Lower lobe of right lung (tissue), 2 donors: ENCODE data around the gene FAM163B. TPM values are rescaled to one million over a fixed set of nuclear protein-coding genes. Genes with fewer than 3 reads are reported as not detected.

Source experiments
- ATAC-seq, 2 donors: fragments of 200-7000 bp; cut with Tn5 transposase; one replicate each; pipeline ENCODE4 v1.9.1; 2020 to 2022; ENCODE audit warnings: mild to moderate bottlenecking in 2 of 2, moderate library complexity in 2 of 2
- DNase-seq: peaks from one replicate; pipeline ENCODE4 v3.0.0-alpha.2; 2020
- H3K27ac ChIP-seq: fragments of 200-600 bp; one replicate; pipeline ENCODE4 v1.8.0; 2022
- H3K27me3 ChIP-seq: fragments of 200-600 bp; one replicate; pipeline ENCODE4 v1.8.0; 2022; ENCODE audit warnings: low read depth
- H3K36me3 ChIP-seq: fragments of 200-600 bp; one replicate; pipeline ENCODE4 v1.8.0; 2022; ENCODE audit warnings: mild to moderate bottlenecking
- H3K4me1 ChIP-seq: fragments of 200-600 bp; one replicate; pipeline ENCODE4 v1.8.0; 2022
- H3K4me3 ChIP-seq: fragments of 200-600 bp; one replicate; pipeline ENCODE4 v1.8.0; 2022; ENCODE audit warnings: mild to moderate bottlenecking
- H3K9me3 ChIP-seq: fragments of 200-600 bp; one replicate; pipeline ENCODE4 v1.8.0; 2022
- CTCF ChIP-seq: fragments of 200-600 bp; IDR thresholded peaks from one replicate; pipeline ENCODE4 v1.8.0; 2022; ENCODE audit warnings: antibody characterized with exemption, mild to moderate bottlenecking
- intact Hi-C: fragments of 100-400 bp; cut with DNase I; formaldehyde crosslinking; loops from one replicate; pipeline ENCODE4 v1.11.0; 2022
- total RNA-seq: library from RNA; stranded (reverse); fragmentation: NEBNext Ultra II Directional; extraction: Animal tissue kit (Norgen Biotek cat#: 25700); gene quantifications from one replicate; pipeline ENCODE4 v1.2.1, GENCODE V29; 2021
- donor health status: DM: no; HTN: yes; CAD: no; lungs with severe emphysema.

FAM163B gene
- total RNA-seq, 1 donor from 2014 or later = not detected

- no peak overlapping the region for H3K4me3 ChIP-seq
- intact Hi-C loops = no loop called here
- no peaks in the 10 kb centered on the region for H3K36me3 ChIP-seq
- no peak for TF ChIP-seq CTCF
- ATAC-seq (no peak), DNase-seq (no peak)
- H3K27me3 ChIP-seq = peaks cover 14% of the 10 kb centered on the region
- peaks cover 53% of the 10 kb centered on the region for H3K4me1 ChIP-seq
- no peaks in the 10 kb centered on the region for H3K9me3 ChIP-seq
- H3K27ac ChIP-seq = no peak overlapping the region
These were observed 71.9 kb downstream of the FAM163B start for GRCh38 chr9:133537257-133537656.

- Histone ChIP-seq H3K9me3 (no peaks in the 10 kb centered on the region), H3K27ac (no peak overlapping the region), H3K4me3 (peak overlapping the region; percentile 59), H3K36me3 (no peaks in the 10 kb centered on the region), H3K4me1 (peaks cover 53% of the 10 kb centered on the region), H3K27me3 (peaks cover 14% of the 10 kb centered on the region)
- DNase-seq (no peak), ATAC-seq (no peak)
- intact Hi-C loops = no loop called here
- no peak for TF ChIP-seq CTCF
These were observed 72.7 kb downstream of the FAM163B start for GRCh38 chr9:133536536-133536935.

- Histone ChIP-seq H3K4me3 (peak overlapping the region; percentile 59), H3K27me3 (peaks cover 15% of the 10 kb centered on the region), H3K27ac (no peak overlapping the region), H3K9me3 (no peaks in the 10 kb centered on the region), H3K36me3 (no peaks in the 10 kb centered on the region), H3K4me1 (peaks cover 53% of the 10 kb centered on the region)
- no peak for ATAC-seq
- no peak for TF ChIP-seq CTCF
- intact Hi-C loops = no loop called here
- DNase-seq = no peak
These were observed 73.1 kb downstream of the FAM163B start for GRCh38 chr9:133536080-133536479.

GRCh38 chr9:133535306-133535877, 73.8 kb downstream of the FAM163B start:
- no peak for DNase-seq
- peak overlapping the region; percentile 59 for H3K4me3 ChIP-seq
- H3K4me1 ChIP-seq = peaks cover 48% of the 10 kb centered on the region
- H3K27me3 ChIP-seq = peaks cover 21% of the 10 kb centered on the region
- no peak for ATAC-seq
- TF ChIP-seq CTCF = no peak
- no peaks in the 10 kb centered on the region for H3K36me3 ChIP-seq
- intact Hi-C loops = no loop called here
- H3K27ac ChIP-seq = peak overlapping the region; percentile 71
- no peaks in the 10 kb centered on the region for H3K9me3 ChIP-seq

GRCh38 chr9:133534346-133535291, 74.6 kb downstream of the FAM163B start, which contains the start of gene ADAMTSL2:
Gene ADAMTSL2, plus strand, starts transcription at chr9:133534704. Its CDS starts 2,009 bp downstream, at chr9:133536713.
- peaks cover 40% of the 10 kb centered on the region for H3K4me1 ChIP-seq

More at GRCh38 chr9:133534346-133535291, 74.6 kb downstream of the FAM163B start, which contains the start of gene ADAMTSL2:
- H3K9me3 ChIP-seq = no peaks in the 10 kb centered on the region
- ATAC-seq (peak; percentile 67 to 69), DNase-seq (no peak)
- no peaks in the 10 kb centered on the region for H3K36me3 ChIP-seq
- no peak for TF ChIP-seq CTCF
- peak within 1 kb of the TSS; percentile 71 for H3K27ac ChIP-seq
- peak within 1 kb of the TSS; percentile 59 for H3K4me3 ChIP-seq
- peaks cover 28% of the 10 kb centered on the region for H3K27me3 ChIP-seq
- intact Hi-C loops = no loop called here
